H1 (cell line): Measurements from ENCODE around the gene EIF2B2.

Experiments
- EZH2 ChIP-seq: fragments of 200-600 bp; sonication (generic); IDR thresholded peaks from 2 replicates; pipeline ENCODE4 v1.7.1; 2012; ENCODE audit warnings: low read depth, mild to moderate bottlenecking, moderate library complexity, low read length, inconsistent platforms; ENCODE audit not compliant: severe bottlenecking
- HDAC2 ChIP-seq, 2 experiments: fragments of 300-600 bp in 1 of 2; sonication (generic) in 1 of 2; IDR thresholded peaks; 2 replicates each; pipeline ENCODE4 v1.6.1; 2011 to 2012; ENCODE audit warnings: low read depth in 2 of 2, low read length in 2 of 2, mild to moderate bottlenecking in 2 of 2, moderate library complexity in 2 of 2, borderline replicate concordance in 1 of 2, inconsistent platforms in 1 of 2
- HDAC6 ChIP-seq: IDR thresholded peaks from one replicate; pipeline ENCODE4 v1.7.1; 2012; ENCODE audit warnings: low read depth, mild to moderate bottlenecking, inconsistent platforms, low read length, moderate library complexity
- RAD21 ChIP-seq, 2 experiments: IDR thresholded peaks in 1 of 2; conservative IDR thresholded peaks in 1 of 2; 2 replicates each; pipeline ENCODE4 v1.6.1; 2011; ENCODE audit warnings: low read depth in 2 of 2, low read length in 2 of 2, improper control_type of control experiment in 1 of 2, inconsistent platforms in 1 of 2, mild to moderate bottlenecking in 1 of 2, moderate library complexity in 1 of 2
- RFX5 ChIP-seq: IDR thresholded peaks from 2 replicates; pipeline ENCODE4 v1.6.1; 2011; ENCODE audit warnings: low read depth, low read length, improper control_type of control experiment, borderline replicate concordance
- TAF1 ChIP-seq: IDR thresholded peaks from 2 replicates; pipeline ENCODE4 v1.6.1; 2011; ENCODE audit warnings: mild to moderate bottlenecking, low read depth, low read length
- USF2 ChIP-seq: IDR thresholded peaks from 2 replicates; pipeline ENCODE4 v1.6.1; 2011; ENCODE audit warnings: low read length, improper control_type of control experiment
- TF ChIP-seq, protein P1 (sequence below): IDR thresholded peaks from 2 replicates; pipeline ENCODE4 v1.6.1; 2012; ENCODE audit warnings: inconsistent platforms
- TF ChIP-seq, protein P2 (sequence below), 3 experiments: IDR thresholded peaks; 1 replicate in 2 of 3; 2 replicates in 1 of 3; pipeline versions ENCODE4 v1.5.1 to v1.6.1; 2011; ENCODE audit warnings: low read length in 3 of 3, mild to moderate bottlenecking in 3 of 3, inconsistent platforms in 2 of 3, low read depth in 1 of 3, moderate library complexity in 1 of 3; ENCODE audit not compliant: insufficient read depth in 1 of 3; ENCODE audit errors: control extremely low read depth in 1 of 3

GRCh38 chr14:74954232-74954946 is 48.3 kb upstream of the EIF2B2 start:
- TF ChIP-seq TAF1 (no peak), HDAC6 (no peak), RAD21 (IDR thresholded peaks at IDR 0.05 in 1 of 2, conservative IDR thresholded peaks at IDR 0.05 in 1 of 2; ENCODE audit: low read depth in 2 of 2, low read length in 2 of 2) (no peak), USF2 (no peak), HDAC2 (IDR thresholded peaks at IDR 0.05; ENCODE audit: borderline replicate concordance in 1 of 2, low read depth in 2 of 2, low read length in 2 of 2) (no peak), EZH2 (no peak), RFX5 (no peak)
- TF ChIP-seq, protein P1, sequence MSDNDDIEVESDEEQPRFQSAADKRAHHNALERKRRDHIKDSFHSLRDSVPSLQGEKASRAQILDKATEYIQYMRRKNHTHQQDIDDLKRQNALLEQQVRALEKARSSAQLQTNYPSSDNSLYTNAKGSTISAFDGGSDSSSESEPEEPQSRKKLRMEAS = no peak
- TF ChIP-seq, protein P2, sequence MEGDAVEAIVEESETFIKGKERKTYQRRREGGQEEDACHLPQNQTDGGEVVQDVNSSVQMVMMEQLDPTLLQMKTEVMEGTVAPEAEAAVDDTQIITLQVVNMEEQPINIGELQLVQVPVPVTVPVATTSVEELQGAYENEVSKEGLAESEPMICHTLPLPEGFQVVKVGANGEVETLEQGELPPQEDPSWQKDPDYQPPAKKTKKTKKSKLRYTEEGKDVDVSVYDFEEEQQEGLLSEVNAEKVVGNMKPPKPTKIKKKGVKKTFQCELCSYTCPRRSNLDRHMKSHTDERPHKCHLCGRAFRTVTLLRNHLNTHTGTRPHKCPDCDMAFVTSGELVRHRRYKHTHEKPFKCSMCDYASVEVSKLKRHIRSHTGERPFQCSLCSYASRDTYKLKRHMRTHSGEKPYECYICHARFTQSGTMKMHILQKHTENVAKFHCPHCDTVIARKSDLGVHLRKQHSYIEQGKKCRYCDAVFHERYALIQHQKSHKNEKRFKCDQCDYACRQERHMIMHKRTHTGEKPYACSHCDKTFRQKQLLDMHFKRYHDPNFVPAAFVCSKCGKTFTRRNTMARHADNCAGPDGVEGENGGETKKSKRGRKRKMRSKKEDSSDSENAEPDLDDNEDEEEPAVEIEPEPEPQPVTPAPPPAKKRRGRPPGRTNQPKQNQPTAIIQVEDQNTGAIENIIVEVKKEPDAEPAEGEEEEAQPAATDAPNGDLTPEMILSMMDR (IDR thresholded peaks at IDR 0.05; ENCODE audit: control extremely low read depth in 1 of 3, insufficient read depth in 1 of 3, low read depth in 1 of 3, low read length in 3 of 3) = no peak
